Liver (tissue), 9 donors: ENCODE data around the gene DTWD1. TPM values are rescaled to one million over a fixed set of nuclear protein-coding genes. Genes with fewer than 3 reads are reported as not detected.

Source experiments
- DNase-seq: peaks from one replicate; pipeline ENCODE4 v3.0.0-alpha.2; 2017; ENCODE audit warnings: low spot score
- H3K27ac ChIP-seq, 2 donors: one replicate each; pipeline ENCODE4 v1.7.0; 2013; ENCODE audit warnings: inconsistent platforms in 2 of 2, low read length in 2 of 2, control low read depth in 1 of 2, low read depth in 1 of 2, mild to moderate bottlenecking in 1 of 2
- H3K27me3 ChIP-seq, 4 donors: one replicate each; pipeline versions ENCODE4 v1.6.1 to v1.7.0; 2013; ENCODE audit warnings: low read length in 3 of 4, inconsistent platforms in 1 of 4, mild to moderate bottlenecking in 1 of 4, moderate library complexity in 1 of 4; ENCODE audit not compliant: control insufficient read depth in 4 of 4, insufficient read depth in 4 of 4
- H3K36me3 ChIP-seq, 4 donors: one replicate each; pipeline versions ENCODE4 v1.6.1 to v1.7.0; 2013; ENCODE audit warnings: low read length in 3 of 4, mild to moderate bottlenecking in 3 of 4, low read depth in 1 of 4, moderate library complexity in 1 of 4; ENCODE audit not compliant: control insufficient read depth in 4 of 4, insufficient read depth in 3 of 4
- H3K4me1 ChIP-seq, 4 donors: one replicate each; pipeline versions ENCODE4 v1.6.1 to v1.7.0; 2013; ENCODE audit warnings: low read length in 3 of 4, mild to moderate bottlenecking in 3 of 4, moderate library complexity in 1 of 4; ENCODE audit not compliant: control insufficient read depth in 4 of 4, insufficient read depth in 4 of 4
- H3K4me3 ChIP-seq, 3 donors: one replicate each; pipeline versions ENCODE4 v1.6.1 to v1.7.0; 2013; ENCODE audit warnings: low read length in 3 of 3, control low read depth in 1 of 3, low read depth in 1 of 3, mild to moderate bottlenecking in 1 of 3
- H3K9ac ChIP-seq, 2 donors: one replicate each; pipeline ENCODE4 v1.7.0; 2013; ENCODE audit warnings: low read length in 2 of 2, mild to moderate bottlenecking in 2 of 2, moderate library complexity in 2 of 2, control low read depth in 1 of 2, low read depth in 1 of 2
- H3K9me3 ChIP-seq, 4 donors: one replicate each; pipeline versions ENCODE4 v1.6.1 to v1.7.0; 2013; ENCODE audit warnings: low read length in 3 of 4; ENCODE audit not compliant: control insufficient read depth in 4 of 4
- EGR1 ChIP-seq, 2 donors: IDR thresholded peaks; 2 replicates each; pipeline ENCODE4 v1.6.1; 2016 to 2018; ENCODE audit warnings: antibody characterized with exemption in 2 of 2, low read depth in 2 of 2
- FOXA1 ChIP-seq: IDR thresholded peaks from 2 replicates; pipeline ENCODE4 v1.6.1; 2016; ENCODE audit warnings: antibody characterized with exemption
- FOXA2 ChIP-seq: IDR thresholded peaks from 2 replicates; pipeline ENCODE4 v1.6.1; 2016; ENCODE audit warnings: antibody characterized with exemption
- GABPA ChIP-seq, 2 donors: IDR thresholded peaks in 1 of 2; conservative IDR thresholded peaks in 1 of 2; 2 replicates each; pipeline ENCODE4 v1.6.1; 2016; ENCODE audit warnings: antibody characterized with exemption in 2 of 2, mild to moderate bottlenecking in 1 of 2, moderate library complexity in 1 of 2
- HNF4A ChIP-seq, 2 donors: conservative IDR thresholded peaks; 2 replicates each; pipeline ENCODE4 v1.6.1; 2016; ENCODE audit warnings: antibody characterized with exemption in 2 of 2, mild to moderate bottlenecking in 2 of 2
- HNF4G ChIP-seq: IDR thresholded peaks from 2 replicates; pipeline ENCODE4 v1.6.1; 2016; ENCODE audit warnings: antibody characterized with exemption
- JUND ChIP-seq, 2 donors: IDR thresholded peaks; 2 replicates each; pipeline ENCODE4 v1.6.1; 2016; ENCODE audit warnings: antibody characterized with exemption in 2 of 2
- NR2F2 ChIP-seq: IDR thresholded peaks from 2 replicates; pipeline ENCODE4 v1.6.1; 2016; ENCODE audit warnings: antibody characterized with exemption
- RAD21 ChIP-seq, 2 donors: IDR thresholded peaks; 2 replicates each; pipeline ENCODE4 v1.6.1; 2016; ENCODE audit warnings: antibody characterized with exemption in 2 of 2, mild to moderate bottlenecking in 2 of 2
- RXRA ChIP-seq, 2 donors: IDR thresholded peaks; 2 replicates each; pipeline ENCODE4 v1.6.1; 2017 to 2018; ENCODE audit warnings: antibody characterized with exemption in 2 of 2, mild to moderate bottlenecking in 1 of 2
- SP1 ChIP-seq: IDR thresholded peaks from 2 replicates; pipeline ENCODE4 v1.6.1; 2018; ENCODE audit warnings: antibody characterized with exemption, mild to moderate bottlenecking
- TAF1 ChIP-seq: conservative IDR thresholded peaks from 2 replicates; pipeline ENCODE4 v1.6.1; 2016; ENCODE audit warnings: antibody characterized with exemption, mild to moderate bottlenecking
- WGBS: extraction: QIAGEN DNeasy Blood & Tissue Kit; methylation state at CpG from one replicate; pipeline ENCODE4 v1.1.7; 2013; 5-methylcytosine and 5-hydroxymethylcytosine counted together
- polyA plus RNA-seq, 2 donors: library from polyadenylated mRNA; stranded (reverse) in 1 of 2; unstranded in 1 of 2; fragments of 200-250 nt in 1 of 2; fragments of >200 nt in 1 of 2; fragmentation: Nextera tagmentation in 1 of 2; extraction: Ambion mirVana in 1 of 2; gene quantifications; one replicate each; pipeline versions ENCODE4 v1.2.1 to v1.2.3, GENCODE V29; 2013 to 2015
- total RNA-seq, 2 donors: library from RNA; depleted of rRNA; stranded (reverse); fragments of >200 nt; gene quantifications; one replicate each; pipeline ENCODE4 v1.2.3, GENCODE V29; 2014
- TF ChIP-seq, protein P1 (sequence below): IDR thresholded peaks from 2 replicates; pipeline ENCODE4 v1.6.1; 2016; ENCODE audit warnings: antibody characterized with exemption
- TF ChIP-seq, protein P2 (sequence below): IDR thresholded peaks from 2 replicates; pipeline ENCODE4 v1.6.1; 2016; ENCODE audit warnings: antibody characterized with exemption, mild to moderate bottlenecking
- TF ChIP-seq, protein P3 (sequence below): IDR thresholded peaks from 2 replicates; pipeline ENCODE4 v1.6.1; 2016; ENCODE audit warnings: antibody characterized with exemption
- donor health status: healthy.
- donor health status: healthy.
- donor health status: healthy.
- donor health status: healthy.
- donor health status: healthy.

The DTWD1 gene
- total and polyA plus RNA-seq, 4 donors, result 5.8 to 10.8 (median 9.7) TPM

GRCh38 chr15:49692514-49693090 is 71.8 kb downstream of the DTWD1 start:
- no peaks in the 10 kb centered on the region for H3K9me3 ChIP-seq
- H3K36me3 ChIP-seq, result no peaks in the 10 kb centered on the region
- no peak overlapping the region for H3K27ac ChIP-seq
- peaks cover 0 to 3% (median 0%) of the 10 kb centered on the region in 4 donors for H3K27me3 ChIP-seq
- H3K4me1 ChIP-seq, result no peaks in the 10 kb centered on the region
- no peak overlapping the region for H3K4me3 ChIP-seq
- TF ChIP-seq HNF4G, result no peak
- TF ChIP-seq RXRA (IDR thresholded peaks at IDR 0.05), result no peak
- TF ChIP-seq NR2F2, result no peak
- no peak for TF ChIP-seq SP1
- TF ChIP-seq, protein P1, sequence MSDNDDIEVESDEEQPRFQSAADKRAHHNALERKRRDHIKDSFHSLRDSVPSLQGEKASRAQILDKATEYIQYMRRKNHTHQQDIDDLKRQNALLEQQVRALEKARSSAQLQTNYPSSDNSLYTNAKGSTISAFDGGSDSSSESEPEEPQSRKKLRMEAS, result no peak
- TF ChIP-seq JUND (IDR thresholded peaks at IDR 0.05), result no peak
- TF ChIP-seq FOXA1, result no peak
- TF ChIP-seq, protein P2, sequence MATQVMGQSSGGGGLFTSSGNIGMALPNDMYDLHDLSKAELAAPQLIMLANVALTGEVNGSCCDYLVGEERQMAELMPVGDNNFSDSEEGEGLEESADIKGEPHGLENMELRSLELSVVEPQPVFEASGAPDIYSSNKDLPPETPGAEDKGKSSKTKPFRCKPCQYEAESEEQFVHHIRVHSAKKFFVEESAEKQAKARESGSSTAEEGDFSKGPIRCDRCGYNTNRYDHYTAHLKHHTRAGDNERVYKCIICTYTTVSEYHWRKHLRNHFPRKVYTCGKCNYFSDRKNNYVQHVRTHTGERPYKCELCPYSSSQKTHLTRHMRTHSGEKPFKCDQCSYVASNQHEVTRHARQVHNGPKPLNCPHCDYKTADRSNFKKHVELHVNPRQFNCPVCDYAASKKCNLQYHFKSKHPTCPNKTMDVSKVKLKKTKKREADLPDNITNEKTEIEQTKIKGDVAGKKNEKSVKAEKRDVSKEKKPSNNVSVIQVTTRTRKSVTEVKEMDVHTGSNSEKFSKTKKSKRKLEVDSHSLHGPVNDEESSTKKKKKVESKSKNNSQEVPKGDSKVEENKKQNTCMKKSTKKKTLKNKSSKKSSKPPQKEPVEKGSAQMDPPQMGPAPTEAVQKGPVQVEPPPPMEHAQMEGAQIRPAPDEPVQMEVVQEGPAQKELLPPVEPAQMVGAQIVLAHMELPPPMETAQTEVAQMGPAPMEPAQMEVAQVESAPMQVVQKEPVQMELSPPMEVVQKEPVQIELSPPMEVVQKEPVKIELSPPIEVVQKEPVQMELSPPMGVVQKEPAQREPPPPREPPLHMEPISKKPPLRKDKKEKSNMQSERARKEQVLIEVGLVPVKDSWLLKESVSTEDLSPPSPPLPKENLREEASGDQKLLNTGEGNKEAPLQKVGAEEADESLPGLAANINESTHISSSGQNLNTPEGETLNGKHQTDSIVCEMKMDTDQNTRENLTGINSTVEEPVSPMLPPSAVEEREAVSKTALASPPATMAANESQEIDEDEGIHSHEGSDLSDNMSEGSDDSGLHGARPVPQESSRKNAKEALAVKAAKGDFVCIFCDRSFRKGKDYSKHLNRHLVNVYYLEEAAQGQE, result no peak
- no peak for TF ChIP-seq TAF1
- DNase-seq, result no peak
- 62% methylated on average over 2 of the region's 2 CpGs for WGBS
- H3K9ac ChIP-seq, result no peak overlapping the region

- no peak overlapping the region for H3K9ac ChIP-seq
- no peaks in the 10 kb centered on the region for H3K36me3 ChIP-seq
- TF ChIP-seq, protein P1, result no peak
- TF ChIP-seq HNF4A (conservative IDR thresholded peaks at IDR 0.05) (no peak), HNF4G (no peak), NR2F2 (no peak), EGR1 (IDR thresholded peaks at IDR 0.05; ENCODE audit: low read depth in 2 of 2) (no peak), FOXA1 (no peak)
- TF ChIP-seq, protein P3, sequence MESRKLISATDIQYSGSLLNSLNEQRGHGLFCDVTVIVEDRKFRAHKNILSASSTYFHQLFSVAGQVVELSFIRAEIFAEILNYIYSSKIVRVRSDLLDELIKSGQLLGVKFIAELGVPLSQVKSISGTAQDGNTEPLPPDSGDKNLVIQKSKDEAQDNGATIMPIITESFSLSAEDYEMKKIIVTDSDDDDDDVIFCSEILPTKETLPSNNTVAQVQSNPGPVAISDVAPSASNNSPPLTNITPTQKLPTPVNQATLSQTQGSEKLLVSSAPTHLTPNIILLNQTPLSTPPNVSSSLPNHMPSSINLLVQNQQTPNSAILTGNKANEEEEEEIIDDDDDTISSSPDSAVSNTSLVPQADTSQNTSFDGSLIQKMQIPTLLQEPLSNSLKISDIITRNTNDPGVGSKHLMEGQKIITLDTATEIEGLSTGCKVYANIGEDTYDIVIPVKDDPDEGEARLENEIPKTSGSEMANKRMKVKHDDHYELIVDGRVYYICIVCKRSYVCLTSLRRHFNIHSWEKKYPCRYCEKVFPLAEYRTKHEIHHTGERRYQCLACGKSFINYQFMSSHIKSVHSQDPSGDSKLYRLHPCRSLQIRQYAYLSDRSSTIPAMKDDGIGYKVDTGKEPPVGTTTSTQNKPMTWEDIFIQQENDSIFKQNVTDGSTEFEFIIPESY, result no peak
- H3K27ac ChIP-seq, result no peak overlapping the region
- peaks cover 0 to 3% (median 0%) of the 10 kb centered on the region in 4 donors for H3K27me3 ChIP-seq
- H3K4me1 ChIP-seq, result no peaks in the 10 kb centered on the region
- H3K4me3 ChIP-seq, result no peak overlapping the region
- no peaks in the 10 kb centered on the region for H3K9me3 ChIP-seq
- no peak for DNase-seq
Measured at GRCh38 chr15:49693498-49693897, 72.7 kb downstream of the DTWD1 start.

- TF ChIP-seq GABPA (IDR thresholded peaks at IDR 0.05 in 1 of 2, conservative IDR thresholded peaks at IDR 0.05 in 1 of 2), result no peak
- no peak for TF ChIP-seq FOXA2
- TF ChIP-seq RXRA (IDR thresholded peaks at IDR 0.05), result no peak
- no peak for TF ChIP-seq HNF4G
- no peak for TF ChIP-seq HNF4A (conservative IDR thresholded peaks at IDR 0.05)
- TF ChIP-seq NR2F2, result no peak
- no peak for TF ChIP-seq EGR1 (IDR thresholded peaks at IDR 0.05; ENCODE audit: low read depth in 2 of 2)
- TF ChIP-seq JUND (IDR thresholded peaks at IDR 0.05), result no peak
- TF ChIP-seq, protein P3, result no peak
- TF ChIP-seq FOXA1, result no peak
- no peak for TF ChIP-seq SP1
- TF ChIP-seq RAD21 (IDR thresholded peaks at IDR 0.05), result no peak
- WGBS, result 85% methylated on average over 2 of the region's 2 CpGs
- no peaks in the 10 kb centered on the region for H3K4me1 ChIP-seq
Measured at GRCh38 chr15:49696433-49696832, 75.6 kb downstream of the DTWD1 start.

More at GRCh38 chr15:49696433-49696832, 75.6 kb downstream of the DTWD1 start:
- no peaks in the 10 kb centered on the region for H3K9me3 ChIP-seq
- peaks cover 0 to 3% (median 0%) of the 10 kb centered on the region in 4 donors for H3K27me3 ChIP-seq
- H3K4me3 ChIP-seq, result no peak overlapping the region
- no peak for DNase-seq
- no peak overlapping the region for H3K9ac ChIP-seq
- H3K36me3 ChIP-seq, result no peaks in the 10 kb centered on the region
- no peak overlapping the region for H3K27ac ChIP-seq
